WTC11 (cell line): ENCODE results near the gene FAM3D.

Source experiments
- CREB1 ChIP-seq: sonication (generic); formaldehyde crosslinking; IDR thresholded peaks from 2 replicates; pipeline ENCODE4 v1.8.0; 2023; ENCODE audit warnings: mild to moderate bottlenecking, missing genetic modification reagents
- CTCF ChIP-seq: fragments of 200-600 bp; IDR thresholded peaks from 2 replicates; pipeline ENCODE4 v1.8.0; 2022; ENCODE audit warnings: antibody characterized with exemption
- MAX ChIP-seq: sonication (generic); formaldehyde crosslinking; IDR thresholded peaks from 2 replicates; pipeline ENCODE4 v1.8.0; 2022; ENCODE audit warnings: mild to moderate bottlenecking, missing genetic modification reagents
- SMAD3 ChIP-seq: sonication (generic); formaldehyde crosslinking; IDR thresholded peaks from 2 replicates; pipeline ENCODE4 v1.8.0; 2022; ENCODE audit warnings: missing genetic modification reagents, mild to moderate bottlenecking, borderline replicate concordance
- TEAD4 ChIP-seq: sonication (generic); formaldehyde crosslinking; IDR thresholded peaks from 2 replicates; pipeline ENCODE4 v1.8.0; 2022; ENCODE audit warnings: mild to moderate bottlenecking, missing genetic modification reagents
- ZNF423 ChIP-seq: fragments of 250-450 bp; sonication (Bioruptor Pico); IDR thresholded peaks from 2 replicates; pipeline ENCODE4 v2.1.2; 2022; ENCODE audit warnings: mild to moderate bottlenecking, moderate library complexity
- TF ChIP-seq, protein P1 (sequence below): sonication (generic); formaldehyde crosslinking; IDR thresholded peaks from 2 replicates; pipeline ENCODE4 v1.8.1; 2023; ENCODE audit warnings: mild to moderate bottlenecking, moderate library complexity, missing genetic modification reagents
- TF ChIP-seq, protein P2 (sequence below): sonication (generic); formaldehyde crosslinking; conservative IDR thresholded peaks from 2 replicates; pipeline ENCODE4 v1.8.1; 2022; ENCODE audit warnings: mild to moderate bottlenecking, missing genetic modification reagents

- no peak for TF ChIP-seq MAX (CRISPR knock-in tag)
- TF ChIP-seq SMAD3 (CRISPR knock-in tag), result no peak
- TF ChIP-seq CREB1, result no peak
- TF ChIP-seq TEAD4 (CRISPR knock-in tag), result no peak
- TF ChIP-seq ZNF423 (CRISPR knock-in tag), result no peak
- TF ChIP-seq, protein P1, sequence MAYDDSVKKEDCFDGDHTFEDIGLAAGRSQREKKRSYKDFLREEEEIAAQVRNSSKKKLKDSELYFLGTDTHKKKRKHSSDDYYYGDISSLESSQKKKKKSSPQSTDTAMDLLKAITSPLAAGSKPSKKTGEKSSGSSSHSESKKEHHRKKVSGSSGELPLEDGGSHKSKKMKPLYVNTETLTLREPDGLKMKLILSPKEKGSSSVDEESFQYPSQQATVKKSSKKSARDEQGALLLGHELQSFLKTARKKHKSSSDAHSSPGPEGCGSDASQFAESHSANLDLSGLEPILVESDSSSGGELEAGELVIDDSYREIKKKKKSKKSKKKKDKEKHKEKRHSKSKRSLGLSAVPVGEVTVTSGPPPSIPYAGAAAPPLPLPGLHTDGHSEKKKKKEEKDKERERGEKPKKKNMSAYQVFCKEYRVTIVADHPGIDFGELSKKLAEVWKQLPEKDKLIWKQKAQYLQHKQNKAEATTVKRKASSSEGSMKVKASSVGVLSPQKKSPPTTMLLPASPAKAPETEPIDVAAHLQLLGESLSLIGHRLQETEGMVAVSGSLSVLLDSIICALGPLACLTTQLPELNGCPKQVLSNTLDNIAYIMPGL (CRISPR knock-in tag), result no peak
- TF ChIP-seq CTCF, result no peak
- TF ChIP-seq, protein P2, sequence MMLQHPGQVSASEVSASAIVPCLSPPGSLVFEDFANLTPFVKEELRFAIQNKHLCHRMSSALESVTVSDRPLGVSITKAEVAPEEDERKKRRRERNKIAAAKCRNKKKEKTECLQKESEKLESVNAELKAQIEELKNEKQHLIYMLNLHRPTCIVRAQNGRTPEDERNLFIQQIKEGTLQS (CRISPR knock-in tag), result no peak
These were observed 25.9 kb upstream of the FAM3D start for GRCh38 chr3:58692484-58692883.
